Chondrocyte (in vitro differentiated cells): Measurements from ENCODE around the gene STIM1. TPM values are rescaled to one million over a fixed set of nuclear protein-coding genes. Genes with fewer than 3 reads are reported as not detected.

Experiments used
- DNase-seq: peaks from one replicate; pipeline ENCODE4 v3.0.0; 2021; ENCODE audit warnings: mixed read lengths, low spot score
- H3K27ac Mint-ChIP-seq: one replicate; pipeline ENCODE4 v1.8.0; 2021; ENCODE audit warnings: mild to moderate bottlenecking, moderate library complexity, mixed read lengths; ENCODE audit not compliant: unreplicated experiment
- H3K27me3 Mint-ChIP-seq: 2 replicates; pipeline ENCODE4 v1.8.0; 2021; ENCODE audit warnings: low read depth, mixed read lengths
- H3K36me3 Mint-ChIP-seq: 2 replicates; pipeline ENCODE4 v1.8.0; 2021; ENCODE audit warnings: low read depth, mixed read lengths
- H3K4me1 Mint-ChIP-seq: 2 replicates; pipeline ENCODE4 v1.8.0; 2021; ENCODE audit warnings: low read depth, mild to moderate bottlenecking, mixed read lengths
- H3K4me3 Mint-ChIP-seq: one replicate; pipeline ENCODE4 v1.8.0; 2021; ENCODE audit warnings: mild to moderate bottlenecking, moderate library complexity, mixed read lengths; ENCODE audit not compliant: unreplicated experiment
- H3K9me3 Mint-ChIP-seq: 2 replicates; pipeline ENCODE4 v1.8.0; 2021; ENCODE audit warnings: low read depth, mixed read lengths
- total RNA-seq: library from RNA; stranded (reverse); gene quantifications from 3 replicates; pipeline ENCODE4 v1.2.1, GENCODE V29; 2021
- TF ChIP-seq, protein P1 (sequence below): fragments of 200-600 bp; sonication (generic); IDR thresholded peaks from 2 replicates; pipeline ENCODE4 v1.5.0; 2021; ENCODE audit warnings: antibody characterized with exemption, mild to moderate bottlenecking, moderate library complexity

STIM1 gene
- total RNA-seq, 1 donor from 2014 or later = 50.7 TPM

DNA sequence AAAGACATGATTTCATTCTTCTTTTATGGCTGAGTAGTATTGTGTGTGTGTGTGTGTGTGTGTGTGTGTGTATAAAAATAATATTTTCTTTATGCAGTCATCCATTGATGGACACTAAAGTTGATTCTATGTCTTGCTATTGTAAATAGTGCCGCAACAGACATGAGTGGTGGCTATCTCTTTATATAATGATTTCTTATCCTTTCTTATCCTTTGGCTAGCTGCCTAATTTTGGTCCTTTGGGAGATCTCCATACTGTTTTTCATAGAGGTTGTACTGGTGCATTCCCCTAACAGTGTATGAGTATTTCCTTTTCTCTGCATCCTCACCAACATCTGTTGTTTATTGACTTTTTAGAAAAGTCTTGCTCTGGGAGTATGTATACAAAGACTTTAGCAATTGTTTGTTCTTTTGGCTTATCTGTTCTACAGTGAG lies 107.0 kb downstream of the STIM1 start:
- DNase-seq = no peak
- H3K4me1 Mint-ChIP-seq = peaks cover 39% of the 10 kb centered on the region
- H3K4me3 Mint-ChIP-seq = no peak overlapping the region
- no peaks in the 10 kb centered on the region for H3K36me3 Mint-ChIP-seq
- H3K27me3 Mint-ChIP-seq = no peaks in the 10 kb centered on the region
- H3K9me3 Mint-ChIP-seq = no peaks in the 10 kb centered on the region
- TF ChIP-seq, protein P1, sequence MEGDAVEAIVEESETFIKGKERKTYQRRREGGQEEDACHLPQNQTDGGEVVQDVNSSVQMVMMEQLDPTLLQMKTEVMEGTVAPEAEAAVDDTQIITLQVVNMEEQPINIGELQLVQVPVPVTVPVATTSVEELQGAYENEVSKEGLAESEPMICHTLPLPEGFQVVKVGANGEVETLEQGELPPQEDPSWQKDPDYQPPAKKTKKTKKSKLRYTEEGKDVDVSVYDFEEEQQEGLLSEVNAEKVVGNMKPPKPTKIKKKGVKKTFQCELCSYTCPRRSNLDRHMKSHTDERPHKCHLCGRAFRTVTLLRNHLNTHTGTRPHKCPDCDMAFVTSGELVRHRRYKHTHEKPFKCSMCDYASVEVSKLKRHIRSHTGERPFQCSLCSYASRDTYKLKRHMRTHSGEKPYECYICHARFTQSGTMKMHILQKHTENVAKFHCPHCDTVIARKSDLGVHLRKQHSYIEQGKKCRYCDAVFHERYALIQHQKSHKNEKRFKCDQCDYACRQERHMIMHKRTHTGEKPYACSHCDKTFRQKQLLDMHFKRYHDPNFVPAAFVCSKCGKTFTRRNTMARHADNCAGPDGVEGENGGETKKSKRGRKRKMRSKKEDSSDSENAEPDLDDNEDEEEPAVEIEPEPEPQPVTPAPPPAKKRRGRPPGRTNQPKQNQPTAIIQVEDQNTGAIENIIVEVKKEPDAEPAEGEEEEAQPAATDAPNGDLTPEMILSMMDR = no peak
- no peak overlapping the region for H3K27ac Mint-ChIP-seq

DNA sequence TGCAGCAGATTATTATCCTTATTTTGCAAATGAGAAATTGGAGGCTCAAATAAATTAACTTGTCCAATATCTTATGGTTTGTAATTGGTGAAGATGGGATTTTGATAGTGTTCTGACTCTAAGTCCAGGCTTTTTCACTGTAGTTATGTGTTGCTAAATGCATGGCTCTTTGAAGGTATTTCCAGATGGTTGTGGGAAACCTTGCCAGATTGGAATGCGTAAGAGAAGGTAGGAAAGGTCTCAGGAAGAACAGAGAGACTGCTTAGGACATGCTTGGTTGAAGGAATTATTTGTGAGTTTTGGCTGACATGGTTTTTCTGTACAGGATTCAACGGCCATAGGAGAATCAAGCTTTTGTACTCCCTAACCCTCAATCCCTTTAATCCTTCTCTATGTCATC lies 108.6 kb downstream of the STIM1 start:
- no peak for DNase-seq
- H3K4me1 Mint-ChIP-seq = peaks cover 27% of the 10 kb centered on the region

DNA sequence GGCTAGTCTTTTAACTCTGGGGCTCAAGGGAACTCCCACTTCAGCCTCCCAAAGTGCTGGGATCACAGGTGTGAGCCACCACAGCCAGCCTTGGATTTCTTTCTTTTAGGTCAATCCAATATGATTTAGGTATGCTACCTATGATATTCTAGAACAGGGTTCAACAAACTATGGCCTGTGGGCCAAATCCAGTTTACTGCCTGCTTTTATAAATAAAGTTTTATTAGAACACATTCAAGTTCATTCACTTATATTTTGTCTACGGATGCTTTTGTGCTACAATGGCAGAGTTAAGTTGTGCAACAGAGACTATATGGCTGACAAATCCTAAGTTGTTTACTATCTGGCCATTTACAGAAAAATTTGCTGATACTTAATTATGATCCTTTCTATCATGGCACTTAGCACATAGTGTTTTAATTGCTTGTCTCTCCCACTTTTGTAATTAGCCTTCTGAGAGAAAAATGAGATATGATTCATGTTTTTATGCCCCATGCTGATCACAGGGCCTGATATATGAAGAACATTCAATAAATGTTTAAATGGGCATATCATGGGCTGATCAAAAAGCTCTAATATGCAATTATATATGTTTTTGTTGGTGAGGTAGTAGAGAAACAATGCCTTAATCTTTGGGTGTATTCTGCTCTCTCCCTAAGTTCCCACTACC lies 109.6 kb downstream of the STIM1 start:
- H3K27ac Mint-ChIP-seq = no peak overlapping the region
- no peaks in the 10 kb centered on the region for H3K27me3 Mint-ChIP-seq
- no peaks in the 10 kb centered on the region for H3K9me3 Mint-ChIP-seq
- TF ChIP-seq, protein P1 = no peak
- H3K4me1 Mint-ChIP-seq = peaks cover 26% of the 10 kb centered on the region
- peaks cover 4% of the 10 kb centered on the region for H3K36me3 Mint-ChIP-seq
- no peak overlapping the region for H3K4me3 Mint-ChIP-seq
- DNase-seq = no peak

More for the DNA sequence above, 108.6 kb downstream of the STIM1 start:
- Mint-ChIP-seq H3K27me3 (no peaks in the 10 kb centered on the region), H3K36me3 (peaks cover 4% of the 10 kb centered on the region), H3K27ac (peak overlapping the region; percentile 71), H3K9me3 (no peaks in the 10 kb centered on the region), H3K4me3 (no peak overlapping the region)
- TF ChIP-seq, protein P1 = no peak

DNA sequence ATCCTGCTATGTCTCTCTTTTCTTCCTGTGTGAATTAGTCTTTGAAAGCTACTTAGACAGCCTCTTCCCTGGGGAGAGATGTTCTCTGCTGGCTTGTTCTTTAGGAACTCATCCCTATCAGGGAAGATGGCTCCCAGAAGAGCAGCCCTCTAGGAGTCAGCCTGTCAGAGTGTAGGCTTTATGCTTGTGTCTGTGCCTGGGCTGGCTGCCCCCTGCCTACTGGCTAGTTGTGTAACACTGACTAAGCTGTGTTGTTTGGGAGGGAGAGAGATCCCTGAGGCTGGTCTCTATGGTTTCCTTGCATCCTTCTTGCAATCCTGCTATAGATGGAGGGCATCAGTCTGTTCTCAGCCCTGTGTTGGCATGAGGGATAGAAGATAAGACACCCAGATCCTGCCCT lies 112.2 kb downstream of the STIM1 start:
- Mint-ChIP-seq H3K36me3 (peaks cover 4% of the 10 kb centered on the region), H3K9me3 (no peaks in the 10 kb centered on the region), H3K4me3 (no peak overlapping the region), H3K27me3 (no peaks in the 10 kb centered on the region), H3K4me1 (peaks cover 21% of the 10 kb centered on the region), H3K27ac (no peak overlapping the region)
- no peak for DNase-seq
- TF ChIP-seq, protein P1 = no peak

DNA sequence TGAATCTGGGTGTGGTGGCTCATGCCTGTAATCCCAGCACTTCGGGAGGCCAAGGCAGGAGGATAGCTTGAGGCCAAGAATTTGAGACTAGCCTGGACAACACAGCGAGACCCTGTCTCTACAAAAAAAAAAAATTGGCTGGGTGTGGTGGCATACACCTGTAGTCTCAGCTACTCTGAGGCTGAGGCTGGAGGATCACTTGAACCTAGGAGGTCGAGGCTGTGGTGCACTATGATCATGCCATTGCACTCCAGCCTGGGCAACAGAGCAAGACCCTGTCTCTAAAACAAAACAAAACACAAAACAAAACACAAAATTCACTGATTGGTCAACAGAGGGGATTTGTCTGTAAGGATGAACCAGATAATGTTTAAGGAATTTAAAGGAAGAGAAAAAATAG lies 113.7 kb downstream of the STIM1 start:
- DNase-seq = no peak
- no peak overlapping the region for H3K4me3 Mint-ChIP-seq
- H3K27ac Mint-ChIP-seq = peak overlapping the region; percentile 18
- no peaks in the 10 kb centered on the region for H3K9me3 Mint-ChIP-seq
- peaks cover 11% of the 10 kb centered on the region for H3K4me1 Mint-ChIP-seq
- H3K27me3 Mint-ChIP-seq = no peaks in the 10 kb centered on the region
- H3K36me3 Mint-ChIP-seq = peaks cover 6% of the 10 kb centered on the region
- TF ChIP-seq, protein P1 = no peak
